C4-2B (cell line): ENCODE data around the gene NPAS3.

Experiments used
- H3K27ac ChIP-seq: fragments of 450-650 bp; 2 replicates; pipeline ENCODE4 v1.5.1; 2017
- ZFX ChIP-seq: fragments of 450-650 bp; IDR thresholded peaks from 2 replicates; pipeline ENCODE4 v1.6.1; 2017
- TF ChIP-seq, protein P1 (sequence below): fragments of 450-650 bp; conservative IDR thresholded peaks from 2 replicates; pipeline ENCODE4 v1.5.1; 2017; ENCODE audit warnings: mild to moderate bottlenecking

Gene NPAS3

DNA sequence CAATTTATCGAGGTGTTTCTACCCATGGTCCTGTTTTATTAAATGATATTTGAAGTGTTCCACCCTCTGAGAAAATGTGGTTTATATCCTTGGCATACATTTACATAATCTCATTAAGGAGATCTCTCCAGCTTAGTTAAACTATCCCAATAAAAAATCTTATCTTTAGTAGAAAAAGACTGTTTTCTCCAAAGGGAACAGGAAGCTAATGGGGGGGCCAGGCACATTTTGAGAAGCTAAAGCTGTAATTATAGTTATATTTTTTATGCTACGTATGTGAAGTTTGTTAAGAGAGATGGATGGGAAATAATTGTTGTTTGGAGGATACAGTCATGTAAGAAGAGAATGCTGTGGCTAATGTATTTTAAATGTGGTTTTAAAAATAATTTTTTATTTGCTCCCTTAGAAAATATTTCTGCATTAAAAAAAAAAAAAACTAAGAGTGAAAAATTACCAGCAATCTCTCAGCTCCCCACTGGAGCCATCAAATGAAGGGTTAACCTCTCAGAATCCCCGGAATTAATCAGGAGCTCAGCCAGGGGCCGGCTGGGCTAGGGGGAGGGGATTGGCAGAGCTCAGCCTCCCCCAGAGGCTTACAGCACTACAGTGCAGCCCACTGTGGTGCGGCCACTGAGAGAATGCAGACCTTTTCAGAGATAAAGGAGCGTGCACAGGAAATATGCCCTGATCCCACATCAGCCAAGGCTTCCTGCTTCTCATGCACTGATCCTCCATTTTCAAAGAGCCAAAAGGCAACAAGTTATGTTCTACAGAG lies 826.4 kb downstream of the NPAS3 start:
- no peak for TF ChIP-seq ZFX
- TF ChIP-seq, protein P1, sequence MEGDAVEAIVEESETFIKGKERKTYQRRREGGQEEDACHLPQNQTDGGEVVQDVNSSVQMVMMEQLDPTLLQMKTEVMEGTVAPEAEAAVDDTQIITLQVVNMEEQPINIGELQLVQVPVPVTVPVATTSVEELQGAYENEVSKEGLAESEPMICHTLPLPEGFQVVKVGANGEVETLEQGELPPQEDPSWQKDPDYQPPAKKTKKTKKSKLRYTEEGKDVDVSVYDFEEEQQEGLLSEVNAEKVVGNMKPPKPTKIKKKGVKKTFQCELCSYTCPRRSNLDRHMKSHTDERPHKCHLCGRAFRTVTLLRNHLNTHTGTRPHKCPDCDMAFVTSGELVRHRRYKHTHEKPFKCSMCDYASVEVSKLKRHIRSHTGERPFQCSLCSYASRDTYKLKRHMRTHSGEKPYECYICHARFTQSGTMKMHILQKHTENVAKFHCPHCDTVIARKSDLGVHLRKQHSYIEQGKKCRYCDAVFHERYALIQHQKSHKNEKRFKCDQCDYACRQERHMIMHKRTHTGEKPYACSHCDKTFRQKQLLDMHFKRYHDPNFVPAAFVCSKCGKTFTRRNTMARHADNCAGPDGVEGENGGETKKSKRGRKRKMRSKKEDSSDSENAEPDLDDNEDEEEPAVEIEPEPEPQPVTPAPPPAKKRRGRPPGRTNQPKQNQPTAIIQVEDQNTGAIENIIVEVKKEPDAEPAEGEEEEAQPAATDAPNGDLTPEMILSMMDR = no peak
- H3K27ac ChIP-seq = no peak overlapping the region

DNA sequence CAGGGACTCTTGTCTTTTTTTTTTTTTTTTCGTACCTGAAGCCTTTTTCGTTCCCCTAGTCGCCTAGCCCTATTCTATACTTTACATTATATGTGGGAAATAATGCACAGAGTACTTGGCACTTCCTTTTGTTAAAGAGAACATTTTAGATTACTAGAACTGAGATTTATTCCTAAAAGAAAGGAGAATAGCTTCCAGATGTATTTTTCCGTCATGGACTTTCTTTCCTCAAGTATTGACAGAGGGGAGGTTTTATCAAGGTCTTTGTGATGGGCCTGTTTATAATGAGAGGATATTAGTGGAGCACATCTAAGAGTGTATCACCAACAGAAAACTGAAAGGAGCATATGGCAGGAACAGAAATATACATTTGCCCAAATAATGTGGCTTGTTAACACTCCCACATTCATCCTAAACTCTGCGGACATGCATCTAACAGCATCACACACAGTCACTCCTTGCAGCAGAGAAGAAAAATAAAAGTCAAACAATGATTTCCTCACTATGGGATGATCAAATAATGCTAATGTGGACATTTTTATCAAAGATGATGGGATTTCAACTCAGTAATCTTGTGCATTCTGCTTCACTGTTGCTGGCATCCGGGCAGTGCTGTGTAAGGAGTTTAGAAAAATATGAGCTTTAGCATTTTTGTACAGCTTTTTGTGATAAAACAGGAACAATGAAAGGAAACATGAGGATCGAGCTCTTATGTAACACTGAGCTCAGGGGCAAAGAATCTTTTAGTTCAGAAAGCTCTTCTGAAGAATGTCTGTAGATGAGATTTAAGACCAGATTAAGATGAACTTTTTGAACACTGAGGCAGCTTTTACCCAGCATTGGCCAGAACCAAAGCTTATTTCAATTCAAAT lies 829.1 kb downstream of the NPAS3 start:
- no peak overlapping the region for H3K27ac ChIP-seq
- no peak for TF ChIP-seq ZFX
- TF ChIP-seq, protein P1 = no peak

DNA sequence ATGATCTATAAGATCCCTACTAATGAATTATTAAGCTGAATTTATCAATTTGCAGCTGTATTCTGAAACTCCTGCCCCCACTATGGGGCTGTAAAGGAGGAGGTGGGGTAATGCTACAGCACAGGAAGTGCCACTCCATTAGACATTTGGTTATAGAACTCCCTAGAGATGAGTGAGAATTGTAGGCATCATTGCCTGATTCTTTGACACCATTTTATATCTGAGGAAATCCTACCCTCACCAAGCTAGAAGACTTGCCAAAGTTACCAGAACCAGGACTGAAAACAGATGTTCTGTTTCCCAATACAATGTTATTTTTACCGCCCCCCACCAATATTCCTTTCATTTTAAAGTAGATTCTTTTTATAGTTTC lies 829.8 kb downstream of the NPAS3 start:
- no peak for TF ChIP-seq ZFX
- TF ChIP-seq, protein P1 = no peak
- no peak overlapping the region for H3K27ac ChIP-seq

DNA sequence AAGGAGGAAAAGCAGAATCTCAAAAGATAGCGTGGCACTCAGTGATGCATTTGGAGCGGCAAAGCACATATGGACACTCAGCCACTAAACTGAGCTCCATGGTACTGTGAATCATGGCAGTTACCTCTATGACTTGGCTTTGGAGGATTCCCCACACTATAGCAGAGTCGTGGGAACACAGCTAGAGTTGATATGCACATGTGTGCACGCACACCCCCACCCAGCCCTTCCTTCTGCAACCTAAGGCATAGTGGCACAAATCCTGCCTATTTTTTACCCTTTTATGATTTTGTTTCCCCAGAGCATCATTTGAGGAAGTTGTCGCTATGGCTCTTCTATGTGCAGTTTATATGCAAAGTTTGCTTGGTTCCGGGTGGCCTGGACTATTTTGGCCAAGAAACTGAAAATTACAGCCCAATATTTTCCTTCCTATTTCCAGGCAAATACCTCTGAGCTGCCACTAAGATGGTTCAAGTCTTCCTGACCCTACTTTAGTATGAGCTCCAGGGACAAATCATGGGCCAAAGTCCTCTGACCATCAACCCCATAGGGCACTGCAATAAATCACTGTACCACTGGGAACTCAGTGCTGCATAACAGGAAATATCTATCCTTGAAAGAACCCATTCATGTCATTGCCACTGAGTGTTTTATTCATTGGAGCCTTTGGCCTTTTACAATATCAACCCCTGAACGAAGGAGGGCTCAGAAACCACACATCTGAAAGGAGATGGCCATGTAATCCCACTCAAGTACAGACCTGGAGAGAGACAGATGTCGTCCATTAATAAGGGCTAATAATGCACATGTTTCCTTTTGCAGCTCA lies 834.7 kb downstream of the NPAS3 start:
- no peak overlapping the region for H3K27ac ChIP-seq
- TF ChIP-seq, protein P1 = no peak
- TF ChIP-seq ZFX = no peak

DNA sequence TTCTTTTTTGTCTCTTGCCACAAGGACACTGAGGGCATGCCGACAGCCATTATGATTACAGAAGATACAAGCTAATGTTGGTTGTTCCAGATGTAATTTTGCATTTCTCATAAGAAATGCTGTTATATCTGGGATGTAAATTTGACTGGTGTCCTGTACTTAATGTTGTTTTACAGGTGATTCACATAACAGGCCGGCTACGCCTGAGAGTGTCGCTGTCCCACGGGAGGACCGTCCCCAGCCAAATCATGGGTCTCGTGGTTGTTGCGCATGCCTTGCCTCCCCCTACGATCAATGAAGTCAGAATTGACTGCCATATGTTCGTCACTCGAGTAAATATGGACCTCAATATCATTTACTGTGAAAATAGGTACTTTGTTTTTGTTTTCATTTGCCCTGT lies 835.5 kb downstream of the NPAS3 start:
- H3K27ac ChIP-seq = no peak overlapping the region
- TF ChIP-seq ZFX = no peak
- TF ChIP-seq, protein P1 = no peak

DNA sequence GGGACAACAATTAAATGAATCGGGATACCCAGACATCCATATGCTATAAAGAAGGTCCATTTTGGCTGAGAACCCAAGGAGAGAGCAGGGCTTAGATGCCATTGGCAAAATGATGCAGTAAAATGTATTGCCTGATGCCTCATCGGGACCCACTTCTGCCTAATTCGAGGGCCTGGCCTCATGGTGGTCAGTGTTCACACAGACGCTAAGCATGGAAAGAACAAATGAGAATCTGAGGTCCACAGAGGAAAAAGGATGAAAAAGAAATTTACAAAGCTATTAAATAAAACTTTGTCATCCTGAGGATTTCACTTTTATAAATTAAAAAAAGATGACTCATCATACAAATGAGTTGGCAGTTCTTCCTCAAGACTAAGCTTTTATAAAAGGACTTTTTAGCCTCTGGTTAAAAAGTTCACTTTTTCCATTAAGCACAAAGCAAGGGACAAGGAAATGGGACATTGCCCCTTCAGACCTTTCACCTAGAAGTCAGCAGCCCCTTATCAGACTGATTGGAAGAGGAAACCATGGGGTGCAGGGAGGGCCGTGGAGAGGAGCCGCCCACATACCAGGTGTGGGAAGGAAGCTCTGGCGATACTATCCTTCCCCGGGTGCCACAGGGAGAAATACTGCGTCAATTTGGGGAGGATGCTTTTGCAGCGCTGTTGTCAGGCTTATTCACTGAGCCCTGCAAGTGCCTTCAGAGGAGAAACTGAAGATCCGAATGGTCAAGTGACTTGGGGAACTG lies 836.2 kb downstream of the NPAS3 start:
- H3K27ac ChIP-seq = no peak overlapping the region
- TF ChIP-seq ZFX = no peak
- TF ChIP-seq, protein P1 = no peak
